Liver (tissue), 9 donors: Measurements from ENCODE around the gene STOX2. TPM values are rescaled to one million over a fixed set of nuclear protein-coding genes. Genes with fewer than 3 reads are reported as not detected.

Source experiments
- DNase-seq: peaks from one replicate; pipeline ENCODE4 v3.0.0-alpha.2; 2017; ENCODE audit warnings: low spot score
- H3K27ac ChIP-seq, 2 donors: one replicate each; pipeline ENCODE4 v1.7.0; 2013; ENCODE audit warnings: inconsistent platforms in 2 of 2, low read length in 2 of 2, control low read depth in 1 of 2, low read depth in 1 of 2, mild to moderate bottlenecking in 1 of 2
- H3K27me3 ChIP-seq, 4 donors: one replicate each; pipeline versions ENCODE4 v1.6.1 to v1.7.0; 2013; ENCODE audit warnings: low read length in 3 of 4, inconsistent platforms in 1 of 4, mild to moderate bottlenecking in 1 of 4, moderate library complexity in 1 of 4; ENCODE audit not compliant: control insufficient read depth in 4 of 4, insufficient read depth in 4 of 4
- H3K36me3 ChIP-seq, 4 donors: one replicate each; pipeline versions ENCODE4 v1.6.1 to v1.7.0; 2013; ENCODE audit warnings: low read length in 3 of 4, mild to moderate bottlenecking in 3 of 4, low read depth in 1 of 4, moderate library complexity in 1 of 4; ENCODE audit not compliant: control insufficient read depth in 4 of 4, insufficient read depth in 3 of 4
- H3K4me1 ChIP-seq, 4 donors: one replicate each; pipeline versions ENCODE4 v1.6.1 to v1.7.0; 2013; ENCODE audit warnings: low read length in 3 of 4, mild to moderate bottlenecking in 3 of 4, moderate library complexity in 1 of 4; ENCODE audit not compliant: control insufficient read depth in 4 of 4, insufficient read depth in 4 of 4
- H3K4me3 ChIP-seq, 3 donors: one replicate each; pipeline versions ENCODE4 v1.6.1 to v1.7.0; 2013; ENCODE audit warnings: low read length in 3 of 3, control low read depth in 1 of 3, low read depth in 1 of 3, mild to moderate bottlenecking in 1 of 3
- H3K9ac ChIP-seq, 2 donors: one replicate each; pipeline ENCODE4 v1.7.0; 2013; ENCODE audit warnings: low read length in 2 of 2, mild to moderate bottlenecking in 2 of 2, moderate library complexity in 2 of 2, control low read depth in 1 of 2, low read depth in 1 of 2
- H3K9me3 ChIP-seq, 4 donors: one replicate each; pipeline versions ENCODE4 v1.6.1 to v1.7.0; 2013; ENCODE audit warnings: low read length in 3 of 4; ENCODE audit not compliant: control insufficient read depth in 4 of 4
- ATF3 ChIP-seq: IDR thresholded peaks from 2 replicates; pipeline ENCODE4 v1.6.1; 2016; ENCODE audit warnings: antibody characterized with exemption
- CTCF ChIP-seq: fragments of 150-350 bp; IDR thresholded peaks from 2 replicates; pipeline ENCODE4 v1.5.1; 2017; ENCODE audit warnings: improper control_type of control experiment, low read depth, low read length; ENCODE audit not compliant: missing input control
- EGR1 ChIP-seq, 2 donors: IDR thresholded peaks; 2 replicates each; pipeline ENCODE4 v1.6.1; 2016 to 2018; ENCODE audit warnings: antibody characterized with exemption in 2 of 2, low read depth in 2 of 2
- FOXA1 ChIP-seq: IDR thresholded peaks from 2 replicates; pipeline ENCODE4 v1.6.1; 2016; ENCODE audit warnings: antibody characterized with exemption
- FOXA2 ChIP-seq: IDR thresholded peaks from 2 replicates; pipeline ENCODE4 v1.6.1; 2016; ENCODE audit warnings: antibody characterized with exemption
- GABPA ChIP-seq, 2 donors: IDR thresholded peaks in 1 of 2; conservative IDR thresholded peaks in 1 of 2; 2 replicates each; pipeline ENCODE4 v1.6.1; 2016; ENCODE audit warnings: antibody characterized with exemption in 2 of 2, mild to moderate bottlenecking in 1 of 2, moderate library complexity in 1 of 2
- HNF4A ChIP-seq, 2 donors: conservative IDR thresholded peaks; 2 replicates each; pipeline ENCODE4 v1.6.1; 2016; ENCODE audit warnings: antibody characterized with exemption in 2 of 2, mild to moderate bottlenecking in 2 of 2
- HNF4G ChIP-seq: IDR thresholded peaks from 2 replicates; pipeline ENCODE4 v1.6.1; 2016; ENCODE audit warnings: antibody characterized with exemption
- JUND ChIP-seq, 2 donors: IDR thresholded peaks; 2 replicates each; pipeline ENCODE4 v1.6.1; 2016; ENCODE audit warnings: antibody characterized with exemption in 2 of 2
- MAX ChIP-seq: IDR thresholded peaks from 2 replicates; pipeline ENCODE4 v1.6.1; 2016; ENCODE audit warnings: antibody characterized with exemption
- NR2F2 ChIP-seq: IDR thresholded peaks from 2 replicates; pipeline ENCODE4 v1.6.1; 2016; ENCODE audit warnings: antibody characterized with exemption
- RAD21 ChIP-seq, 2 donors: IDR thresholded peaks; 2 replicates each; pipeline ENCODE4 v1.6.1; 2016; ENCODE audit warnings: antibody characterized with exemption in 2 of 2, mild to moderate bottlenecking in 2 of 2
- REST ChIP-seq: IDR thresholded peaks from 2 replicates; pipeline ENCODE4 v1.6.1; 2016; ENCODE audit warnings: antibody characterized with exemption, mild to moderate bottlenecking
- RXRA ChIP-seq, 2 donors: IDR thresholded peaks; 2 replicates each; pipeline ENCODE4 v1.6.1; 2017 to 2018; ENCODE audit warnings: antibody characterized with exemption in 2 of 2, mild to moderate bottlenecking in 1 of 2
- SP1 ChIP-seq: IDR thresholded peaks from 2 replicates; pipeline ENCODE4 v1.6.1; 2018; ENCODE audit warnings: antibody characterized with exemption, mild to moderate bottlenecking
- TAF1 ChIP-seq: conservative IDR thresholded peaks from 2 replicates; pipeline ENCODE4 v1.6.1; 2016; ENCODE audit warnings: antibody characterized with exemption, mild to moderate bottlenecking
- YY1 ChIP-seq: IDR thresholded peaks from 2 replicates; pipeline ENCODE4 v1.6.1; 2016; ENCODE audit warnings: antibody characterized with exemption, mild to moderate bottlenecking
- ZBTB33 ChIP-seq: IDR thresholded peaks from 2 replicates; pipeline ENCODE4 v1.6.1; 2016; ENCODE audit warnings: antibody characterized with exemption
- whole genome bisulfite sequencing: extraction: QIAGEN DNeasy Blood & Tissue Kit; methylation state at CpG from one replicate; pipeline ENCODE4 v1.1.7; 2013; 5-methylcytosine and 5-hydroxymethylcytosine counted together
- polyA plus RNA-seq, 2 donors: library from polyadenylated mRNA; stranded (reverse) in 1 of 2; unstranded in 1 of 2; fragments of 200-250 nt in 1 of 2; fragments of >200 nt in 1 of 2; fragmentation: Nextera tagmentation in 1 of 2; extraction: Ambion mirVana in 1 of 2; gene quantifications; one replicate each; pipeline versions ENCODE4 v1.2.1 to v1.2.3, GENCODE V29; 2013 to 2015
- total RNA-seq, 2 donors: library from RNA; depleted of rRNA; stranded (reverse); fragments of >200 nt; gene quantifications; one replicate each; pipeline ENCODE4 v1.2.3, GENCODE V29; 2014
- donor health status: healthy.
- donor health status: healthy.
- donor health status: healthy.
- donor health status: healthy.
- donor health status: healthy.

Gene STOX2
- total and polyA plus RNA-seq, 4 donors, result 1.4 to 12.6 (median 1.6) TPM

GRCh38 chr4:184024637-184025036 is 119.5 kb downstream of the STOX2 start:
- 73% methylated on average over 4 of the region's 4 CpGs for WGBS

GRCh38 chr4:184028561-184029374 is 123.7 kb downstream of the STOX2 start:
- no peak for DNase-seq
- 74% methylated on average over 18 of the region's 18 CpGs for WGBS
- Histone ChIP-seq H3K27ac (no peak overlapping the region), H3K4me1 (no peaks in the 10 kb centered on the region), H3K9ac (no peak overlapping the region), H3K27me3 (no peaks in the 10 kb centered on the region), H3K9me3 (no peaks in the 10 kb centered on the region), H3K36me3 (no peaks in the 10 kb centered on the region), H3K4me3 (no peak overlapping the region)
- TF ChIP-seq YY1 (no peak), EGR1 (IDR thresholded peaks at IDR 0.05; ENCODE audit: low read depth in 2 of 2) (no peak), RXRA (IDR thresholded peaks at IDR 0.05) (no peak), RAD21 (IDR thresholded peaks at IDR 0.05) (no peak), ZBTB33 (no peak), FOXA2 (no peak), MAX (no peak), JUND (IDR thresholded peaks at IDR 0.05) (no peak), SP1 (no peak), TAF1 (no peak), HNF4A (conservative IDR thresholded peaks at IDR 0.05) (no peak), ATF3 (no peak), GABPA (IDR thresholded peaks at IDR 0.05 in 1 of 2, conservative IDR thresholded peaks at IDR 0.05 in 1 of 2) (no peak), HNF4G (no peak), NR2F2 (no peak), REST (no peak)

More at GRCh38 chr4:184024637-184025036, 119.5 kb downstream of the STOX2 start:
- H3K27me3 ChIP-seq, result no peaks in the 10 kb centered on the region
- H3K36me3 ChIP-seq, result no peaks in the 10 kb centered on the region
- no peaks in the 10 kb centered on the region for H3K9me3 ChIP-seq
- TF ChIP-seq RXRA (IDR thresholded peaks at IDR 0.05) (no peak), CTCF (no peak), HNF4A (conservative IDR thresholded peaks at IDR 0.05) (no peak), GABPA (IDR thresholded peaks at IDR 0.05 in 1 of 2, conservative IDR thresholded peaks at IDR 0.05 in 1 of 2) (no peak), TAF1 (no peak), FOXA1 (no peak), MAX (no peak)
- no peak overlapping the region for H3K9ac ChIP-seq
- H3K4me3 ChIP-seq, result no peak overlapping the region
- DNase-seq, result no peak
- no peaks in the 10 kb centered on the region for H3K4me1 ChIP-seq
- H3K27ac ChIP-seq, result no peak overlapping the region
